Suprapubic skin (tissue), 4 donors: ENCODE measurements around the gene PRCD. TPM values are rescaled to one million over a fixed set of nuclear protein-coding genes. Genes with fewer than 3 reads are reported as not detected.
"Not testable (repeated sequence)": the region's sequence is repeated elsewhere in the genome, so short reads cannot be mapped to it uniquely, and the experiment has no call there.

ENCODE experiments used
- DNase-seq, 2 donors: peaks; one replicate each; pipeline ENCODE4 v3.0.0-alpha.2; 2019; ENCODE audit warnings: low spot score in 2 of 2
- H3K27ac ChIP-seq: fragments of 200-600 bp; sonication (generic); one replicate; pipeline ENCODE4 v1.5.1; 2019
- H3K27me3 ChIP-seq: fragments of 200-600 bp; sonication (generic); one replicate; pipeline ENCODE4 v1.5.1; 2019
- H3K36me3 ChIP-seq: fragments of 200-600 bp; sonication (generic); one replicate; pipeline ENCODE4 v1.5.1; 2019
- H3K4me1 ChIP-seq: fragments of 200-600 bp; sonication (generic); one replicate; pipeline ENCODE4 v1.5.1; 2019
- H3K4me3 ChIP-seq: fragments of 200-600 bp; sonication (generic); one replicate; pipeline ENCODE4 v1.5.1; 2019; ENCODE audit warnings: mild to moderate bottlenecking
- H3K9me3 ChIP-seq: fragments of 200-600 bp; sonication (generic); one replicate; pipeline ENCODE4 v1.5.1; 2019
- CTCF ChIP-seq, 2 donors: fragments of 200-600 bp in 1 of 2; fragments of 450-650 bp in 1 of 2; sonication (generic) in 1 of 2; IDR thresholded peaks; one replicate each; pipeline ENCODE4 v1.5.1; 2016 to 2019; ENCODE audit warnings: antibody characterized with exemption in 2 of 2, mild to moderate bottlenecking in 1 of 2, moderate library complexity in 1 of 2
- EP300 ChIP-seq: sonication (generic); formaldehyde crosslinking; IDR thresholded peaks from one replicate; pipeline ENCODE4 v1.6.1; 2017; ENCODE audit warnings: antibody characterized with exemption
- POLR2A ChIP-seq, 2 donors: fragments of 450-650 bp; IDR thresholded peaks; one replicate each; pipeline ENCODE4 v1.6.1; 2017; ENCODE audit warnings: antibody characterized with exemption in 2 of 2, mild to moderate bottlenecking in 2 of 2, moderate library complexity in 2 of 2
- POLR2AphosphoS5 ChIP-seq, 3 donors: sonication (generic); formaldehyde crosslinking; IDR thresholded peaks; one replicate each; pipeline ENCODE4 v1.6.1; 2017; ENCODE audit warnings: antibody characterized with exemption in 3 of 3
- WGBS: methylation state at CpG from one replicate; pipeline ENCODE4 v1.1.5; 2018; 5-methylcytosine and 5-hydroxymethylcytosine counted together
- total RNA-seq, 4 donors: library from RNA; depleted of rRNA; stranded (reverse); fragments of >200 nt; gene quantifications; one replicate each; pipeline ENCODE4 v1.1.0, GENCODE V29; 2016

PRCD gene
- total RNA-seq, 4 donors from 2014 or later = 1.3 to 2.8 (median 2.2) TPM; not detected in 1

- Histone ChIP-seq H3K27me3 (no peaks in the 10 kb centered on the region), H3K9me3 (no peaks in the 10 kb centered on the region), H3K27ac (no peak overlapping the region), H3K4me3 (no peak overlapping the region), H3K36me3 (no peaks in the 10 kb centered on the region), H3K4me1 (peaks cover 23% of the 10 kb centered on the region)
- 75% methylated on average over 6 of the region's 6 CpGs for WGBS
- DNase-seq = no peak
- TF ChIP-seq POLR2A (IDR thresholded peaks at IDR 0.05) (no peak), EP300 (no peak), POLR2AphosphoS5 (IDR thresholded peaks at IDR 0.05) (no peak), CTCF (IDR thresholded peaks at IDR 0.05) (no peak)
These were observed 26.5 kb upstream of the PRCD start for GRCh38 chr17:76513306-76513692.

- peaks cover 23% of the 10 kb centered on the region for H3K4me1 ChIP-seq
- H3K27me3 ChIP-seq, H3K27ac ChIP-seq, H3K4me3 ChIP-seq, H3K9me3 ChIP-seq, H3K36me3 ChIP-seq, DNase-seq: not testable (repeated sequence)
- 86% methylated on average over 6 of the region's 6 CpGs for WGBS
These were observed 25.5 kb upstream of the PRCD start for GRCh38 chr17:76514355-76514754.

- Histone ChIP-seq H3K4me3 (peak overlapping the region; percentile 16), H3K36me3 (no peaks in the 10 kb centered on the region), H3K27ac (peak overlapping the region; percentile 74), H3K4me1 (peaks cover 23% of the 10 kb centered on the region), H3K27me3 (no peaks in the 10 kb centered on the region), H3K9me3 (no peaks in the 10 kb centered on the region)
- WGBS = 16% methylated on average over 17 of the region's 22 CpGs
- TF ChIP-seq CTCF (IDR thresholded peaks at IDR 0.05) = no peak
- TF ChIP-seq POLR2A (IDR thresholded peaks at IDR 0.05) = peak in 1 of 2 donors; percentile 25
- no peak for TF ChIP-seq EP300
- TF ChIP-seq POLR2AphosphoS5 (IDR thresholded peaks at IDR 0.05) = peak in 2 of 3 donors; percentile 49 to 80
- DNase-seq = peak; percentile 93
These were observed 24.4 kb upstream of the PRCD start for GRCh38 chr17:76515274-76515949.

GRCh38 chr17:76517638-76518038 is 22.2 kb upstream of the PRCD start:
- WGBS = 98% methylated on average over 8 of the region's 11 CpGs

GRCh38 chr17:76519048-76519966 is 20.5 kb upstream of the PRCD start:
- no peak for DNase-seq
- TF ChIP-seq EP300 (no peak), POLR2A (IDR thresholded peaks at IDR 0.05) (no peak), CTCF (IDR thresholded peaks at IDR 0.05) (no peak), POLR2AphosphoS5 (IDR thresholded peaks at IDR 0.05) (no peak)
- H3K4me3 ChIP-seq = no peak overlapping the region
- H3K9me3 ChIP-seq = no peaks in the 10 kb centered on the region
- H3K27me3 ChIP-seq = no peaks in the 10 kb centered on the region
- H3K36me3 ChIP-seq = no peaks in the 10 kb centered on the region
- no peak overlapping the region for H3K27ac ChIP-seq
- 83% methylated on average over 14 of the region's 15 CpGs for WGBS
- peaks cover 21% of the 10 kb centered on the region for H3K4me1 ChIP-seq

More at GRCh38 chr17:76517638-76518038, 22.2 kb upstream of the PRCD start:
- no peak overlapping the region for H3K27ac ChIP-seq
- H3K4me1 ChIP-seq = peaks cover 16% of the 10 kb centered on the region
- no peaks in the 10 kb centered on the region for H3K9me3 ChIP-seq
- no peak overlapping the region for H3K4me3 ChIP-seq
- no peaks in the 10 kb centered on the region for H3K36me3 ChIP-seq
- TF ChIP-seq CTCF (IDR thresholded peaks at IDR 0.05) = no peak
- H3K27me3 ChIP-seq = no peaks in the 10 kb centered on the region
- DNase-seq = no peak
